Uterus (tissue), 4 donors: ENCODE measurements around the gene SSTR4. TPM values are rescaled to one million over a fixed set of nuclear protein-coding genes. Genes with fewer than 3 reads are reported as not detected.
A peak's percentile ranks its signal among the peaks of the same experiment; 100 is the strongest.

Source experiments
- DNase-seq, 2 donors: peaks; one replicate each; pipeline ENCODE4 v3.0.0-alpha.2; 2019 to 2020
- H3K27ac ChIP-seq, 2 donors: fragments of 200-600 bp; sonication (generic); 1 replicate in 1 of 2; 2 replicates in 1 of 2; pipeline ENCODE4 v1.5.1; 2016 to 2018
- H3K27me3 ChIP-seq, 2 donors: fragments of 200-600 bp; sonication (generic); one replicate each; pipeline ENCODE4 v1.5.1; 2018 to 2019; ENCODE audit warnings: control low read depth in 1 of 2
- H3K36me3 ChIP-seq, 2 donors: fragments of 200-600 bp; sonication (generic); one replicate each; pipeline ENCODE4 v1.5.1; 2019; ENCODE audit warnings: control low read depth in 1 of 2
- H3K4me1 ChIP-seq, 2 donors: fragments of 200-600 bp; sonication (generic); one replicate each; pipeline ENCODE4 v1.5.1; 2018 to 2019; ENCODE audit warnings: control low read depth in 1 of 2
- H3K4me3 ChIP-seq, 2 donors: fragments of 200-600 bp; sonication (generic); 1 replicate in 1 of 2; 2 replicates in 1 of 2; pipeline ENCODE4 v1.5.1; 2018 to 2019; ENCODE audit warnings: mild to moderate bottlenecking in 1 of 2
- H3K9me3 ChIP-seq, 2 donors: fragments of 200-600 bp; sonication (generic); one replicate each; pipeline ENCODE4 v1.5.1; 2019; ENCODE audit warnings: control low read depth in 1 of 2
- CTCF ChIP-seq, 4 experiments: fragments of 200-600 bp in 2 of 4; fragments of 450-650 bp in 2 of 4; sonication (generic) in 2 of 4; IDR thresholded peaks; one replicate each; pipeline ENCODE4 v1.5.1; 2016 to 2019; ENCODE audit warnings: antibody characterized with exemption in 4 of 4, mild to moderate bottlenecking in 2 of 4, moderate library complexity in 1 of 4
- POLR2A ChIP-seq, 2 donors: fragments of 450-650 bp; IDR thresholded peaks; one replicate each; pipeline ENCODE4 v1.6.1; 2016; ENCODE audit warnings: antibody characterized with exemption in 2 of 2, mild to moderate bottlenecking in 1 of 2, moderate library complexity in 1 of 2
- intact Hi-C: fragments of 100-400 bp; cut with DNase I; formaldehyde crosslinking; loops from one replicate; pipeline ENCODE4 v1.15.1; 2023; ENCODE audit warnings: low total_unique reads
- total RNA-seq, 4 donors: library from RNA; depleted of rRNA in 3 of 4; stranded (reverse); fragments of >200 nt in 3 of 4; gene quantifications; one replicate each; pipeline versions ENCODE4 v1.1.0 to v1.2.4, GENCODE V29; 2014 to 2023
- donor health status: DM: yes; HTN: yes; CAD: no.

SSTR4 gene
- total RNA-seq, 4 donors from 2014 or later = not detected

DNA sequence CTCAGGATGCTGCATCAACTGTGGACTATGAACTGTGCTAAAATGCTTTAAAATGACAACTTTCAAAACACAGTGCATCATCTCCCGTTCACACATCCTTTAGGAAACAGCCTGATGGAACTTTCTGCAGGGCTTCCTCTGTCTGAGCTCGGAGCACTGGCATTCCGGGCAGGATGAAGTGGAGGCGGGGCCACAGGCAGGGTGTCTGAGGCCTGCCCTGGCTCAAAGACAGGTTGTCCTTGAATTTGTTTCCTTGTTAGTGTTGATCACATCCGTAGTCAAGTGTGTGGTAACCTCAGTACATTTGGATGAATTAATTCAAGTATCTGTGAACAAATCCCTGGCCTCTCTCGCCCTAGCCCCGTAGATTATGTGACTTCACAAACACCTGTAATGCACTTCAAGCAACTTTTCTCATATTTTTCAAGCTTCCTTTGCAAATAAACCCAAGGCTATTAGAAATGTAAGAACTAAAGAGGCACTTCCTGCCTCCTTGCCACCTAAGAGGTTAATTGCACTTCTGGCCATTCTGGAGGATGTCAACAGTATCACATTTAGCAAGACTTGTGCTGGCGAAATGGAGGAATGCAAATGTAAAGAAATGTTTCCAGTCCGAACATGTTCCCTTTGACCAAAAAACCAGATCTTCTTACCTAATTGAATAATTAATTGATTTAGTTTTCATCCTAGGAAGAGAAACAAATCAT is 47.9 kb downstream of the SSTR4 start:
- no peaks in the 10 kb centered on the region for H3K27me3 ChIP-seq
- H3K27ac ChIP-seq = peak overlapping the region; percentile 84 to 85
- no peaks in the 10 kb centered on the region for H3K36me3 ChIP-seq
- H3K4me3 ChIP-seq = peak overlapping the region; percentile 12 to 27
- H3K4me1 ChIP-seq = no peaks in the 10 kb centered on the region
- H3K9me3 ChIP-seq = no peaks in the 10 kb centered on the region
- TF ChIP-seq POLR2A (IDR thresholded peaks at IDR 0.05) (peak in 1 of 2 donors; percentile 16), CTCF (IDR thresholded peaks at IDR 0.05) (no peak)
- DNase-seq = peak in 1 of 2 donors; percentile 72
- intact Hi-C loops = no loop called here

GRCh38 chr20:23083553-23084220 is 48.6 kb downstream of the SSTR4 start:
- Histone ChIP-seq H3K4me3 (peak overlapping the region; percentile 12 to 27), H3K9me3 (no peaks in the 10 kb centered on the region), H3K27me3 (no peaks in the 10 kb centered on the region), H3K36me3 (no peaks in the 10 kb centered on the region), H3K4me1 (no peaks in the 10 kb centered on the region), H3K27ac (peak overlapping the region; percentile 84 to 85)
- intact Hi-C loops = no loop called here
- TF ChIP-seq CTCF (IDR thresholded peaks at IDR 0.05) = no peak
- no peak for TF ChIP-seq POLR2A (IDR thresholded peaks at IDR 0.05)
- no peak for DNase-seq

DNA sequence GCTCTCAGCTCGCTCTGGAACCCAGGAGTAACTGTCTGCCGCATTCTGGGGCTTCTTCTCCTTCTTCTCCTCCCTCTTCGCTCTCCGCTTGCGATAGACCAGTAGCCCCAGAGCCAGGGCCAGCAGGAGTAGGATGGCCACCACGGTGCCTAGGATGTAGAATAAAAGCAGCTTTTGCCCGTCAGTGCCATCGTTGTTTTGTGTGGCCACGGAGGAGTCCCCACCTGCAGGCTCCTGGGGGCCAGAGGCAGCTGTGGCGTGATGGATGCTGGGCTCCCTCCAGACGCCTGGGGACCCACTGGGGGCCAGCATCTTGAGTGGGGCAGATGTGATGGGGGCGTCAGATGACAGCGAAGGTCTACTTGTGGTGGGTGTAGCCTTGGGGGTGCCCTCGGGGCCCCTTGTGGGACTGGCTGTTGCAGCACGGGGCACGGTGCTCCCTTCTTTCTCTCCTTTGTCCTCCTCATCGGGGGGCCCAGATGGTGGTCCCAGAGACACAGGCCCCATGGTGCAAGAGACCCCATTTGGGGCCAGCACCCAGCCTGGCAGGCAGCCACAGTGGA is 49.3 kb downstream of the SSTR4 start:
- no peak for DNase-seq

GRCh38 chr20:23084845-23085365 is 49.8 kb downstream of the SSTR4 start:
- intact Hi-C loops = no loop called here
- Histone ChIP-seq H3K27ac (peak overlapping the region; percentile 84 to 85), H3K4me1 (no peaks in the 10 kb centered on the region), H3K9me3 (no peaks in the 10 kb centered on the region), H3K36me3 (no peaks in the 10 kb centered on the region), H3K4me3 (peak overlapping the region; percentile 12 to 27), H3K27me3 (no peaks in the 10 kb centered on the region)
- no peak for TF ChIP-seq POLR2A (IDR thresholded peaks at IDR 0.05)
- TF ChIP-seq CTCF (IDR thresholded peaks at IDR 0.05) = no peak
- peak in 1 of 2 donors; percentile 33 for DNase-seq

More for the DNA sequence above, 49.3 kb downstream of the SSTR4 start:
- Histone ChIP-seq H3K36me3 (no peaks in the 10 kb centered on the region), H3K4me3 (peak overlapping the region; percentile 12 to 27), H3K9me3 (no peaks in the 10 kb centered on the region), H3K27me3 (no peaks in the 10 kb centered on the region), H3K4me1 (no peaks in the 10 kb centered on the region), H3K27ac (peak overlapping the region; percentile 84 to 85)
- intact Hi-C loops = no loop called here
- TF ChIP-seq CTCF (IDR thresholded peaks at IDR 0.05) (no peak), POLR2A (IDR thresholded peaks at IDR 0.05) (no peak)
